Heart left ventricle (tissue), 13 donors: ENCODE results near the gene MPPED1.

Experiments used
- POLR2A ChIP-seq, 2 donors: fragments of 450-650 bp; IDR thresholded peaks; one replicate each; pipeline ENCODE4 v1.6.1; 2017; ENCODE audit warnings: antibody characterized with exemption in 2 of 2, mild to moderate bottlenecking in 2 of 2, moderate library complexity in 2 of 2
- TF ChIP-seq, protein P1 (sequence below), 12 donors: fragments of 200-600 bp; sonication (generic) in 4 of 12; IDR thresholded peaks; one replicate each; pipeline versions ENCODE4 v1.5.0 to v1.8.0; 2018 to 2022; ENCODE audit warnings: antibody characterized with exemption in 12 of 12, mild to moderate bottlenecking in 5 of 12
- donor health status: ischemic (EF 13 %, LVEDD 7.1; RV severe dilation, severe dysfunction).
- donor health status: DM: no; HTN: yes; CAD: no.
- donor health status: DM: no; HTN: no; CAD: no.
- donor health status: ischemic (EF 25% LVEDD 6.9; RV normal size, moderate dysfunction).
- donor health status: ischemic (EF 25% LVEDD 5.7; RV mildly dilated, moderate dysfunction).
- donor health status: ischemic (EF 35%, LVEDD 5.7; RV mildly dilated, moderate dysfunction).
- donor health status: nonischemic (EF 11% LVEDD 7.7; RV severe dilation, severe dysfunction).
- donor health status: DM: yes; HTN: yes; CAD: no.
- donor health status: PGD.
- donor health status: ischemic (EF 29% LVEDD 5.4; RV normal size, mild dysfunction).
- donor health status: nonischemic (EF 23%, LVEDD 6.1; RV moderate dilation, normal function).

DNA sequence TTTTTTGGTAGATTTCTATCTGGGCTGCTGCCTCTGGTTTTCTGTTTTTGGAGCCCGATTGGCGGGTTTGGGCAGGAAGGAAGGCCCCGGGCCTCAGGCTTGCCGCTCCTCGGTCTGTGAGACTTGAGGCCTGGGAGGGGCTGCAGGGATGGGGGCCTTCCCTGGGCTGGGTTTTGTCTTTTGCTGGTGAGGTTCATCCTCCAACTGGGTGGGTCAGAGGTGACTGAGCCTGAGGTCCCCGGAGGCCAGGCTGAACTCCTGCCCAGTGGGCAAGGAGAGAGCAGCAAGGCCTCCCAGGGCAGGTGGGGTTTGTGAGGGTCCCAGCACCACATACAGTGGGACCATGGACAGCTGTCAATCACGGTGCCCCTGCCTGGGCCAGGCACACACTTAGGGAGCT is 15.0 kb downstream of the MPPED1 start:
- TF ChIP-seq, protein P1, sequence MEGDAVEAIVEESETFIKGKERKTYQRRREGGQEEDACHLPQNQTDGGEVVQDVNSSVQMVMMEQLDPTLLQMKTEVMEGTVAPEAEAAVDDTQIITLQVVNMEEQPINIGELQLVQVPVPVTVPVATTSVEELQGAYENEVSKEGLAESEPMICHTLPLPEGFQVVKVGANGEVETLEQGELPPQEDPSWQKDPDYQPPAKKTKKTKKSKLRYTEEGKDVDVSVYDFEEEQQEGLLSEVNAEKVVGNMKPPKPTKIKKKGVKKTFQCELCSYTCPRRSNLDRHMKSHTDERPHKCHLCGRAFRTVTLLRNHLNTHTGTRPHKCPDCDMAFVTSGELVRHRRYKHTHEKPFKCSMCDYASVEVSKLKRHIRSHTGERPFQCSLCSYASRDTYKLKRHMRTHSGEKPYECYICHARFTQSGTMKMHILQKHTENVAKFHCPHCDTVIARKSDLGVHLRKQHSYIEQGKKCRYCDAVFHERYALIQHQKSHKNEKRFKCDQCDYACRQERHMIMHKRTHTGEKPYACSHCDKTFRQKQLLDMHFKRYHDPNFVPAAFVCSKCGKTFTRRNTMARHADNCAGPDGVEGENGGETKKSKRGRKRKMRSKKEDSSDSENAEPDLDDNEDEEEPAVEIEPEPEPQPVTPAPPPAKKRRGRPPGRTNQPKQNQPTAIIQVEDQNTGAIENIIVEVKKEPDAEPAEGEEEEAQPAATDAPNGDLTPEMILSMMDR (IDR thresholded peaks at IDR 0.05) = no peak
- no peak for TF ChIP-seq POLR2A (IDR thresholded peaks at IDR 0.05)
